GM23338 (cell line): Measurements from ENCODE around the gene CDC25C. TPM values are rescaled to one million over a fixed set of nuclear protein-coding genes. Genes with fewer than 3 reads are reported as not detected.

Experiments used
- ATAC-seq: fragments of 200-7000 bp; cut with Tn5 transposase; 3 replicates; pipeline ENCODE4 v1.9.1; 2020
- DNase-seq: peaks from one replicate; pipeline ENCODE4 v3.0.0-alpha.2; 2015; ENCODE audit warnings: low spot score
- H2AFZ ChIP-seq: fragments of 200-600 bp; sonication (generic); 2 replicates; pipeline ENCODE4 v1.8.0; 2016; ENCODE audit warnings: antibody characterized with exemption, mild to moderate bottlenecking, moderate library complexity
- H3F3A ChIP-seq: fragments of 200-600 bp; sonication (generic); replicated peaks from 2 replicates; pipeline ENCODE4 v1.8.0; 2017; ENCODE audit warnings: antibody characterized with exemption, mixed run types, low read depth
- H3K27ac ChIP-seq: fragments of 200-600 bp; sonication (generic); 2 replicates; pipeline ENCODE4 v1.6.1; 2016; ENCODE audit warnings: low read depth
- H3K27me3 ChIP-seq: fragments of 200-600 bp; sonication (generic); 2 replicates; pipeline ENCODE4 v1.8.0; 2016; ENCODE audit warnings: mild to moderate bottlenecking, mixed run types, moderate library complexity; ENCODE audit not compliant: insufficient read depth
- H3K36me3 ChIP-seq: fragments of 200-600 bp; sonication (generic); 2 replicates; pipeline ENCODE4 v1.8.0; 2016; ENCODE audit warnings: mild to moderate bottlenecking; ENCODE audit not compliant: insufficient read depth
- H3K4me1 ChIP-seq: fragments of 200-600 bp; sonication (generic); 2 replicates; pipeline ENCODE4 v1.8.0; 2016; ENCODE audit warnings: mild to moderate bottlenecking, moderate library complexity; ENCODE audit not compliant: insufficient read depth
- H3K4me2 ChIP-seq: fragments of 200-600 bp; sonication (generic); 2 replicates; pipeline ENCODE4 v1.7.1; 2017; ENCODE audit warnings: mixed run types
- H3K4me3 ChIP-seq: fragments of 200-600 bp; sonication (generic); 2 replicates; pipeline ENCODE4 v1.6.1; 2016; ENCODE audit warnings: mixed run types
- H3K79me2 ChIP-seq: fragments of 200-600 bp; sonication (generic); replicated peaks from 2 replicates; pipeline ENCODE4 v1.8.0; 2017; ENCODE audit warnings: mild to moderate bottlenecking; ENCODE audit not compliant: insufficient read depth
- H3K9me2 ChIP-seq: fragments of 200-600 bp; sonication (generic); 2 replicates; pipeline ENCODE4 v1.8.0; 2017; ENCODE audit not compliant: insufficient read depth
- H4K20me1 ChIP-seq: fragments of 200-600 bp; sonication (generic); replicated peaks from 2 replicates; pipeline ENCODE4 v1.8.0; 2017; ENCODE audit warnings: mild to moderate bottlenecking; ENCODE audit not compliant: insufficient read depth
- H3K27ac Mint-ChIP-seq: 2 replicates; pipeline ENCODE4 v1.8.0; 2020; ENCODE audit warnings: inconsistent platforms, mild to moderate bottlenecking, moderate library complexity, mixed read lengths
- H3K27me3 Mint-ChIP-seq: 3 replicates; pipeline ENCODE4 v1.8.0; 2022; ENCODE audit warnings: low read depth, mild to moderate bottlenecking, moderate library complexity, mixed read lengths, inconsistent platforms; ENCODE audit not compliant: insufficient read depth, poor library complexity
- H3K36me3 Mint-ChIP-seq: 3 replicates; pipeline ENCODE4 v1.8.0; 2021; ENCODE audit warnings: low read depth, mild to moderate bottlenecking, inconsistent platforms, moderate library complexity, mixed read lengths
- H3K4me1 Mint-ChIP-seq: 3 replicates; pipeline ENCODE4 v1.8.0; 2020; ENCODE audit warnings: mild to moderate bottlenecking, inconsistent platforms, mixed read lengths
- H3K4me3 Mint-ChIP-seq: 3 replicates; pipeline ENCODE4 v1.8.0; 2021; ENCODE audit warnings: moderate library complexity, mild to moderate bottlenecking, inconsistent platforms, mixed read lengths
- H3K9me3 Mint-ChIP-seq: 3 replicates; pipeline ENCODE4 v1.8.0; 2020; ENCODE audit warnings: moderate library complexity, mild to moderate bottlenecking, inconsistent platforms, mixed read lengths
- CREB1 ChIP-seq: fragments of 250-450 bp; sonication (Bioruptor Pico); IDR thresholded peaks from 2 replicates; pipeline ENCODE4 v1.5.0; 2020; ENCODE audit warnings: low read depth, mild to moderate bottlenecking, moderate library complexity
- CTCF ChIP-seq, 2 experiments: fragments of 200-600 bp in 1 of 2; sonication (generic) in 1 of 2; conservative IDR thresholded peaks; 2 replicates each; pipeline versions ENCODE4 v1.5.1 to v1.6.1; 2016 to 2017; ENCODE audit warnings: antibody characterized with exemption in 2 of 2, low read depth in 2 of 2, mild to moderate bottlenecking in 2 of 2, moderate library complexity in 1 of 2
- ETS1 ChIP-seq: IDR thresholded peaks from 2 replicates; pipeline ENCODE4 v1.6.1; 2016; ENCODE audit warnings: antibody characterized with exemption
- EZH2 ChIP-seq: fragments of 200-600 bp; sonication (generic); IDR thresholded peaks from one replicate; pipeline ENCODE4 v1.8.0; 2017; ENCODE audit warnings: antibody characterized with exemption, mild to moderate bottlenecking, low read depth; ENCODE audit not compliant: unreplicated experiment
- EZH2phosphoT487 ChIP-seq: fragments of 200-600 bp; sonication (generic); IDR thresholded peaks from one replicate; pipeline ENCODE4 v1.8.1; 2018; ENCODE audit warnings: antibody characterized with exemption; ENCODE audit not compliant: unreplicated experiment
- JUNB ChIP-seq: IDR thresholded peaks from one replicate; pipeline ENCODE4 v1.6.1; 2016; ENCODE audit warnings: antibody characterized with exemption; ENCODE audit not compliant: unreplicated experiment
- NANOG ChIP-seq: IDR thresholded peaks from 2 replicates; pipeline ENCODE4 v1.6.1; 2016; ENCODE audit warnings: antibody characterized with exemption, borderline replicate concordance
- POLR2AphosphoS5 ChIP-seq: IDR thresholded peaks from 2 replicates; pipeline ENCODE4 v1.6.1; 2016; ENCODE audit warnings: antibody characterized with exemption, low read depth
- REST ChIP-seq: IDR thresholded peaks from one replicate; pipeline ENCODE4 v1.6.1; 2018; ENCODE audit warnings: antibody characterized with exemption; ENCODE audit not compliant: unreplicated experiment
- STAT1 ChIP-seq: IDR thresholded peaks from one replicate; pipeline ENCODE4 v1.6.1; 2016; ENCODE audit warnings: antibody characterized with exemption; ENCODE audit not compliant: unreplicated experiment
- ZNF114 ChIP-seq: fragments of 250-450 bp; sonication (Bioruptor Pico); IDR thresholded peaks from 2 replicates; pipeline ENCODE4 v1.5.0; 2020; ENCODE audit warnings: mild to moderate bottlenecking, moderate library complexity
- ZNF331 ChIP-seq: fragments of 250-450 bp; sonication (Bioruptor Pico); IDR thresholded peaks from 2 replicates; pipeline ENCODE4 v1.5.0; 2020; ENCODE audit warnings: low read depth, mild to moderate bottlenecking, moderate library complexity
- ZNF462 ChIP-seq: fragments of 250-450 bp; sonication (Bioruptor Pico); IDR thresholded peaks from 2 replicates; pipeline ENCODE4 v1.5.0; 2020; ENCODE audit warnings: mild to moderate bottlenecking, moderate library complexity
- polyA plus RNA-seq: library from polyadenylated mRNA; unstranded; fragments of >200 nt; fragmentation: Nextera tagmentation; extraction: Ambion mirVana; gene quantifications from 2 replicates; pipeline ENCODE4 v1.2.1, GENCODE V29; 2016
- total RNA-seq: library from RNA; depleted of rRNA; stranded (reverse); fragments of >200 nt; shearing (Covaris generic); gene quantifications from 2 replicates; pipeline ENCODE4 v1.2.3, GENCODE V29; 2014

Gene CDC25C
- total and polyA plus RNA-seq, 2 experiments from 2014 or later = 20.9 to 25.6 TPM

GRCh38 chr5:138315751-138316278 is 15.8 kb downstream of the CDC25C start:
- Histone ChIP-seq H3K4me2 (no peak overlapping the region), H3K79me2 (no peaks in the 10 kb centered on the region), H3K4me3 (no peak overlapping the region), H3K27me3 (no peaks in the 10 kb centered on the region), H3K27ac (no peak overlapping the region), H3F3A (no peaks in the 10 kb centered on the region), H3K36me3 (peaks cover 32% of the 10 kb centered on the region), H2AFZ (no peak overlapping the region), H3K9me2 (no peaks in the 10 kb centered on the region), H3K4me1 (no peaks in the 10 kb centered on the region), H4K20me1 (0 out of 2 replicates have a peak, but pooled peaks cover 4% of the 10 kb centered on the region)
- Mint-ChIP-seq H3K9me3 (no peaks in the 10 kb centered on the region), H3K4me3 (no peak overlapping the region), H3K27me3 (no peaks in the 10 kb centered on the region), H3K27ac (no peak overlapping the region), H3K4me1 (no peaks in the 10 kb centered on the region), H3K36me3 (peaks cover 47% of the 10 kb centered on the region)
- ATAC-seq = no peak
- no peak for TF ChIP-seq JUNB
- no peak for TF ChIP-seq STAT1
- no peak for TF ChIP-seq ETS1
- TF ChIP-seq POLR2AphosphoS5 = no peak
- TF ChIP-seq ZNF331 (CRISPR knock-in tag) = no peak
- TF ChIP-seq EZH2phosphoT487 = no peak
- no peak for TF ChIP-seq REST
- TF ChIP-seq ZNF462 (CRISPR knock-in tag) = no peak
- no peak for TF ChIP-seq EZH2
- TF ChIP-seq CTCF (conservative IDR thresholded peaks at IDR 0.05; ENCODE audit: low read depth in 2 of 2) = no peak
- TF ChIP-seq NANOG = no peak
- TF ChIP-seq CREB1 (CRISPR knock-in tag) = no peak
- TF ChIP-seq ZNF114 (CRISPR knock-in tag) = no peak
- DNase-seq = no peak
